OCI-LY7 (cell line): Measurements from ENCODE around the gene WDR46. TPM values are rescaled to one million over a fixed set of nuclear protein-coding genes. Genes with fewer than 3 reads are reported as not detected.

Experiments used
- BruUV-seq: library from RNA; stranded (reverse); fragments of 400-500 nt; replicated peaks from 2 replicates; lab custom pipeline; 2021; lab: Mats Ljungman, UMichigan
- CTCF ChIA-PET: fragments of 300-600 bp; sonication (Branson Sonifier 250); formaldehyde crosslinking; loops from one replicate; lab custom pipeline; 2022; ENCODE audit warnings: antibody characterized with exemption; ENCODE audit not compliant: unreplicated experiment; lab: Charles Lee
- POLR2A ChIA-PET: fragments of 300-600 bp; sonication (Branson Sonifier 250); formaldehyde crosslinking; loops from one replicate; lab custom pipeline; 2022; ENCODE audit warnings: antibody characterized with exemption; lab: Charles Lee
- DNase-seq: peaks from one replicate; pipeline ENCODE4 v3.0.0-alpha.2; 2015; ENCODE audit warnings: low spot score
- H2AFZ ChIP-seq: fragments of 200-600 bp; sonication (generic), shearing (Covaris generic); 2 replicates; pipeline ENCODE4 v1.6.1; 2014; ENCODE audit warnings: mild to moderate bottlenecking, antibody characterized with exemption, low read length, moderate library complexity
- H3K27ac ChIP-seq: fragments of 200-600 bp; sonication (generic); 2 replicates; pipeline ENCODE4 v1.5.1; 2014; ENCODE audit warnings: mixed run types, low read depth, mild to moderate bottlenecking, moderate library complexity, low read length, inconsistent platforms; ENCODE audit not compliant: poor library complexity, severe bottlenecking
- H3K36me3 ChIP-seq: fragments of 200-600 bp; sonication (generic); 2 replicates; pipeline ENCODE4 v1.6.1; 2014; ENCODE audit warnings: mild to moderate bottlenecking, antibody characterized with exemption, low read length, moderate library complexity, mixed read lengths; ENCODE audit not compliant: insufficient read depth
- H3K4me1 ChIP-seq: fragments of 200-600 bp; sonication (generic); 2 replicates; pipeline ENCODE4 v1.5.1; 2014; ENCODE audit warnings: mild to moderate bottlenecking, low read length; ENCODE audit not compliant: insufficient read depth, poor library complexity, severe bottlenecking
- H3K4me2 ChIP-seq: fragments of 200-600 bp; sonication (generic); 2 replicates; pipeline ENCODE4 v1.6.1; 2014; ENCODE audit warnings: mild to moderate bottlenecking, low read length
- H3K4me3 ChIP-seq: fragments of 200-600 bp; sonication (generic); 2 replicates; pipeline ENCODE4 v1.5.1; 2014; ENCODE audit warnings: mild to moderate bottlenecking, low read depth, low read length; ENCODE audit not compliant: poor library complexity, severe bottlenecking
- H3K79me2 ChIP-seq: fragments of 200-600 bp; sonication (generic); 2 replicates; pipeline ENCODE4 v1.6.1; 2016; ENCODE audit warnings: low read depth, mild to moderate bottlenecking, low read length, moderate library complexity, mixed read lengths; ENCODE audit not compliant: insufficient read depth
- H3K9me2 ChIP-seq: fragments of 200-600 bp; sonication (generic); 2 replicates; pipeline ENCODE4 v1.6.1; 2016; ENCODE audit warnings: mild to moderate bottlenecking, low read length, mixed read lengths; ENCODE audit not compliant: insufficient read depth
- H3K9me3 ChIP-seq: fragments of 200-600 bp; sonication (generic); 2 replicates; pipeline ENCODE4 v1.6.1; 2014; ENCODE audit warnings: mild to moderate bottlenecking, mixed run types, low read length, mixed read lengths
- H4K20me1 ChIP-seq: fragments of 200-600 bp; sonication (generic); 2 replicates; pipeline ENCODE4 v1.6.1; 2014; ENCODE audit warnings: mild to moderate bottlenecking, antibody characterized with exemption, low read length, moderate library complexity, mixed read lengths; ENCODE audit not compliant: insufficient read depth
- EZH2phosphoT487 ChIP-seq: fragments of 200-600 bp; sonication (generic); IDR thresholded peaks from 2 replicates; pipeline ENCODE4 v1.6.1; 2018; ENCODE audit warnings: low read depth, borderline replicate concordance, mild to moderate bottlenecking, mixed run types, antibody characterized with exemption, low read length, moderate library complexity, mixed read lengths
- intact Hi-C: fragments of 100-400 bp; cut with micrococcal nuclease; formaldehyde crosslinking; loops from one replicate; pipeline ENCODE4 v1.10.0; 2022; ENCODE audit not compliant: unreplicated experiment
- total RNA-seq, 2 experiments: library from RNA; depleted of rRNA in 1 of 2; stranded (reverse); fragments of >200 nt in 1 of 2; shearing (Covaris generic) in 1 of 2; gene quantifications; 2 replicates each; pipeline ENCODE4 v1.2.3, GENCODE V29; 2014 to 2022
- TF ChIP-seq, protein P1 (sequence below): fragments of 200-600 bp; sonication (generic); conservative IDR thresholded peaks from 2 replicates; pipeline ENCODE4 v1.5.1; 2014; ENCODE audit warnings: mild to moderate bottlenecking, antibody characterized with exemption, low read length, moderate library complexity, mixed read lengths

WDR46 gene
- total RNA-seq, 2 experiments from 2014 or later = 83.3 to 129 TPM

DNA sequence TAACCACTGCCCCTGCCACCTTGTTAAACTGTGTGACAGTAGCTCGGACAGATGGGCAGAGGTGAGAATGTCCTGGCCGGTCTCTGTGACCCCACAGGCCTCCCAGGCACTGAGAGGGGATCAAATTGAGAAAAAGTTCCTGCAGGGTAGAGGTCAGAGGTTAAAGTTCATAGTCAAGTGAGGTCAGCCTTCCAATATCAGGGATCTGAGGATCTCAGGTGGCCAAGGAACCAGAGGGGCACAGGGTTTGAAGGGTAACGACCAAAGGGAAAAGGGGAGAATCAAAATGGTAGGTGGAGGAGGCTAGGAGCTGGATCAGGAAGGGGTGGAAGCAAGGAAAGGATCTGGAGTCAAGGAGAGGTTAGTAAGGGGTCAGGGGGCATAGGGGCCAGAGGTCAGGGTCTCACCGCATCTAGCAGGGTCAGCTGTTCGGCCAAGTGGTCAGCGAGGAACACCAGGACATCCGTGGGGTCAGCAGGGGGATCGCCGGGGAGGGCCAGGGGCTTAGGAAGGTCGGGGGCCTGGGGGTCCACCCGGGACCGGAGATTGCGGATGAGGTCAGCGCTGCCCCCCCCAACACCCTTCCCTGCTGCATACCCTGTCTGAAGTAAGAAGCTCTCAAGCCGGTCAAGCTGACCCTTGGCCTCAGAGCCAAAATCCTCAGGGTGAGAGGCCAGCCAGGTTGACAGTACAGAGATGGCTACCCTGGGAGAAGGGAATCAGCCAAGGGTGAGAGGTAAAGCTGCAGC lies 6.8 kb upstream of the WDR46 start:
- DNase-seq = no peak
- CTCF ChIA-PET = no interaction called here
- Histone ChIP-seq H4K20me1 (no peaks in the 10 kb centered on the region), H3K9me3 (no peaks in the 10 kb centered on the region), H3K9me2 (no peaks in the 10 kb centered on the region), H3K36me3 (peaks cover 61% of the 10 kb centered on the region), H3K27ac (no peak overlapping the region), H3K79me2 (peaks cover 3% of the 10 kb centered on the region; the same call in 1 of the 2 replicates), H2AFZ (no peak overlapping the region), H3K4me1 (peaks cover 29% of the 10 kb centered on the region), H3K4me3 (no peak overlapping the region), H3K4me2 (no peak overlapping the region)
- intact Hi-C loops = loop anchor here (5.0 kb wide), 1 partner anchor 97 kb away; the partner anchor contains the start of gene KIFC1
- BruUV-seq = no TSS peak
- POLR2A ChIA-PET = no interaction called here
- TF ChIP-seq, protein P1, sequence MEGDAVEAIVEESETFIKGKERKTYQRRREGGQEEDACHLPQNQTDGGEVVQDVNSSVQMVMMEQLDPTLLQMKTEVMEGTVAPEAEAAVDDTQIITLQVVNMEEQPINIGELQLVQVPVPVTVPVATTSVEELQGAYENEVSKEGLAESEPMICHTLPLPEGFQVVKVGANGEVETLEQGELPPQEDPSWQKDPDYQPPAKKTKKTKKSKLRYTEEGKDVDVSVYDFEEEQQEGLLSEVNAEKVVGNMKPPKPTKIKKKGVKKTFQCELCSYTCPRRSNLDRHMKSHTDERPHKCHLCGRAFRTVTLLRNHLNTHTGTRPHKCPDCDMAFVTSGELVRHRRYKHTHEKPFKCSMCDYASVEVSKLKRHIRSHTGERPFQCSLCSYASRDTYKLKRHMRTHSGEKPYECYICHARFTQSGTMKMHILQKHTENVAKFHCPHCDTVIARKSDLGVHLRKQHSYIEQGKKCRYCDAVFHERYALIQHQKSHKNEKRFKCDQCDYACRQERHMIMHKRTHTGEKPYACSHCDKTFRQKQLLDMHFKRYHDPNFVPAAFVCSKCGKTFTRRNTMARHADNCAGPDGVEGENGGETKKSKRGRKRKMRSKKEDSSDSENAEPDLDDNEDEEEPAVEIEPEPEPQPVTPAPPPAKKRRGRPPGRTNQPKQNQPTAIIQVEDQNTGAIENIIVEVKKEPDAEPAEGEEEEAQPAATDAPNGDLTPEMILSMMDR = no peak
- TF ChIP-seq EZH2phosphoT487 = no peak

DNA sequence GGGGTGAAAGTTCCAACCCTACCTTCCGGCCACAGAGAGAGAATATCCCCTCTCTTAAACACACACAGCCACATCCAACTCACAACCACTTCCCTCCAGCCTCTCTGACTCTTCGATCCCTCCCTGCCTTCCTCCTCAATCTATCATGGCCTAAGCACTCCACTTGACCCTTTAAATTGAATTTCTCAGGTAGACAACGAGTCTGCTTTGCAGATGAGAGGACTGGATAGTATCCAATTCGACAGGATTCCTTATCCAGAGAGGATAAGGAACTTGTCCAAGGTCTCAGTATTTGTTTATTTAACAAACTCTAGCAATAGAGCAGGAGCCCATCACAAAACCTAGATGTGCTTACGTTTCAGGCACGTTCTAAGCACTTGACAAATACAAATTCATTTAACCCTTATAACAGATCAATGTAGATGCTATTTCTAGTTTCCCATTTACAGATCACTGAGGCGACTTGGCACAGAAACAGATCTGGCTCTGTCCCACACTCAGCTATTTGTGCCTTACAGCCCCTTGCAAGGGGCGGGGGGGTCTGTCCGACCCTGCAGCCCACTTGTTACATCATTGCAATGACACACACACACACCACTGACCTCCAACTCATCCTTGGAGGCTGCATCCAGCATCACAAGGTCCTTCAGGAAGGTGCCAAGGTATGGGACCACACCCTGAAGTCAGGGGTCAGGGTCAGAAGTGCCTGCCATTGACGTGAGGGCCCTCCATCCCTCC lies 5.2 kb upstream of the WDR46 start:
- ChIA-PET POLR2A (interaction anchor here (0.6 kb wide), 1 partner anchor 39 kb away, joined by 4 read pairs; no protein-coding TSS in a partner anchor), CTCF (no interaction called here)
- H3K27ac ChIP-seq = no peak overlapping the region
- DNase-seq = no peak
- BruUV-seq = no TSS peak
- H3K4me1 ChIP-seq = peaks cover 26% of the 10 kb centered on the region
- H3K9me2 ChIP-seq = no peaks in the 10 kb centered on the region
- H4K20me1 ChIP-seq = no peaks in the 10 kb centered on the region
- TF ChIP-seq, protein P1 = no peak
- TF ChIP-seq EZH2phosphoT487 = no peak
- H3K36me3 ChIP-seq = peaks cover 57% of the 10 kb centered on the region
- H2AFZ ChIP-seq = no peak overlapping the region
- no peaks in the 10 kb centered on the region for H3K9me3 ChIP-seq
- intact Hi-C loops = no loop called here
- no peak overlapping the region for H3K4me2 ChIP-seq
- peaks cover 15% of the 10 kb centered on the region; the same call in 1 of the 2 replicates for H3K79me2 ChIP-seq
- H3K4me3 ChIP-seq = no peak overlapping the region
